Measurements from ENCODE around the gene CHPF.

CHPF gene

GRCh38 chr2:219499555-219499954 lies 44.1 kb downstream of the CHPF start:
- DNase-seq (ENCODE audit: insufficient read length, low spot score) (no peak), FAIRE-seq (no peak)

- DNase-seq (ENCODE audit: insufficient read length, low spot score) (no peak), FAIRE-seq (no peak)
Observed at GRCh38 chr2:219499058-219499307, 44.6 kb downstream of the CHPF start.

- peak; percentile 99 for DNase-seq (ENCODE audit: insufficient read length, low spot score)
- FAIRE-seq = peak; percentile 99
Observed at GRCh38 chr2:219498280-219499057, 45.1 kb downstream of the CHPF start, which contains the start of gene GMPPA. Gene GMPPA (plus strand): TSS chr2:219498891. CDS start chr2:219499976, 1,085 bp downstream.

- DNase-seq (ENCODE audit: insufficient read length, low spot score) = peak; percentile 58
- peak; percentile 59 for FAIRE-seq
Observed at GRCh38 chr2:219497495-219498279, 45.9 kb downstream of the CHPF start.

GRCh38 chr2:219496825-219497494 lies 46.6 kb downstream of the CHPF start:
- no peak for DNase-seq (ENCODE audit: insufficient read length, low spot score)
- no peak for FAIRE-seq

GRCh38 chr2:219496247-219496824 lies 47.3 kb downstream of the CHPF start:
- FAIRE-seq (no peak), DNase-seq (ENCODE audit: insufficient read length, low spot score) (no peak)

GRCh38 chr2:219495531-219496122 lies 48.0 kb downstream of the CHPF start:
- peak; percentile 4 for FAIRE-seq
- DNase-seq (ENCODE audit: insufficient read length, low spot score) = peak; percentile 73

- no peak for FAIRE-seq
- no peak for DNase-seq (ENCODE audit: insufficient read length, low spot score)
Observed at GRCh38 chr2:219494952-219495530, 48.6 kb downstream of the CHPF start.

- no peak for DNase-seq (ENCODE audit: insufficient read length, low spot score)
- no peak for FAIRE-seq
Observed at GRCh38 chr2:219493086-219493485, 50.5 kb downstream of the CHPF start.

GRCh38 chr2:219492575-219492974 lies 51.0 kb downstream of the CHPF start:
- no peak for DNase-seq (ENCODE audit: insufficient read length, low spot score)
- no peak for FAIRE-seq

GRCh38 chr2:219491278-219491963 lies 52.2 kb downstream of the CHPF start:
- FAIRE-seq (no peak), DNase-seq (ENCODE audit: insufficient read length, low spot score) (no peak)

- no peak for FAIRE-seq
Observed at GRCh38 chr2:219490600-219491130, 52.9 kb downstream of the CHPF start.

GRCh38 chr2:219490186-219490585 lies 53.4 kb downstream of the CHPF start:
- no peak for FAIRE-seq
- no peak for DNase-seq (ENCODE audit: insufficient read length, low spot score)

More at GRCh38 chr2:219490600-219491130, 52.9 kb downstream of the CHPF start:
- no peak for DNase-seq (ENCODE audit: insufficient read length, low spot score)

GRCh38 chr2:219489315-219489714 lies 54.3 kb downstream of the CHPF start:
- DNase-seq (ENCODE audit: insufficient read length, low spot score) (no peak), FAIRE-seq (no peak)
